Measurements from ENCODE around the gene MFN1. TPM values are rescaled to one million over a fixed set of nuclear protein-coding genes. Genes with fewer than 3 reads are reported as not detected.

The MFN1 gene
- total RNA-seq, 1 donor from 2014 or later = 53.1 TPM

DNA sequence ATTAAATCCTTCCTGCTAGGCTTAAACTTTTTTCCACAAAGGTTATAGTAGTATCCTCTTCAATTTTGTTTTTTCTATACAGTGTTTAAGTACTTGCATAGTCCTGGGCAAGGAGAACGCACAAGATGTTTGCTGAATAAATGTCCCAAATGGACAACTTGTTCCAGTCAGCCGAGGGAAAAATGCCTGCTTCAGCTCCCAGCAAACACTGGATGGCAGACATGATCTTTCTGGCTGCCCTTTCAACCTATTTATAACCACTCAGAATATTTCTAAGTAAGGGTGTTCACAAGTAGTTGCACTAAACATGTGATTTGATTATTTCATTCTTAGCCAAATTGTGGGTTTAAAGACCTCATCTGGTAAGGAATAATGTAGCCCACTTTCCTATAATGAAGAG lies 74.0 kb downstream of the MFN1 start:
- no peaks in the 10 kb centered on the region for H3K4me1 ChIP-seq (ENCODE audit: insufficient read depth, low read length)
- H3K27ac Mint-ChIP-seq (ENCODE audit: unreplicated experiment) = no peak overlapping the region
- no peak for DNase-seq (ENCODE audit: low read depth)

DNA sequence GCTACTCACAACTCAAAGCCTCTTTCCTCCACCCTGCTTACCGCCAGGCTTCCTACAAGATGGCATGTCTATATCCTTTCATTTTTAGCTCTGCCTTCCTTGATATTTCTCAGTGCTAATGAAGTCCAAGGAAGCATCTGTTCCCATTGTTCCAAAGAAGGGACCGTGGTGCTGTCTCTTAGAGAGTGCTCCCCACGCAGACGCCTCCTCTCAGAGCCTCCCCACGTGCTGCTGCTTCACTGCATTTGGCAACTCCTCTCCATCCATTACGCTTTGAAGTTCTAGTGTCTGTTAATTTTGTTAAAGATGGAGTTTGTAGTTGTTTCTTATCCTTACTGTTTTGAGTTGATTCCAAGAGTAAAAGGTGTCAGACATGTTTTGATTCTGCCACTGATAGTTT lies 77.6 kb downstream of the MFN1 start:
- no peak overlapping the region for H3K4me3 Mint-ChIP-seq (ENCODE audit: unreplicated experiment)
- H2AFZ ChIP-seq (ENCODE audit: low read depth, low read length) = no peak overlapping the region

More for the DNA sequence above, 74.0 kb downstream of the MFN1 start:
- no peak overlapping the region for H3K4me2 ChIP-seq (ENCODE audit: low read length)
- Mint-ChIP-seq H3K9me3 (ENCODE audit: unreplicated experiment) (no peaks in the 10 kb centered on the region), H3K27me3 (ENCODE audit: low read depth, unreplicated experiment) (no peaks in the 10 kb centered on the region), H3K4me3 (ENCODE audit: unreplicated experiment) (no peak overlapping the region), H3K4me1 (ENCODE audit: low read depth, unreplicated experiment) (peaks cover 4% of the 10 kb centered on the region), H3K36me3 (ENCODE audit: low read depth, unreplicated experiment) (peaks cover 27% of the 10 kb centered on the region)
- no peak overlapping the region for H3K4me3 ChIP-seq (ENCODE audit: insufficient read depth, low read depth, low read length)
- no peak for FAIRE-seq
- H4K20me1 ChIP-seq (ENCODE audit: insufficient read depth, low read length) = peaks cover 19% of the 10 kb centered on the region
- H3K79me2 ChIP-seq (ENCODE audit: insufficient read depth, low read length) = peaks cover 23% of the 10 kb centered on the region
- H3K27me3 ChIP-seq (ENCODE audit: insufficient read depth, low read length) = no peaks in the 10 kb centered on the region
- H3K36me3 ChIP-seq (ENCODE audit: insufficient read depth, low read length) = peaks cover 29% of the 10 kb centered on the region
- no peak overlapping the region for H3K9ac ChIP-seq (ENCODE audit: low read length)
- H2AFZ ChIP-seq (ENCODE audit: low read depth, low read length) = no peak overlapping the region
- no peak for TF ChIP-seq EZH2 (IDR thresholded peaks at IDR 0.05; ENCODE audit: insufficient read depth, low read length)
- TF ChIP-seq, protein P1, sequence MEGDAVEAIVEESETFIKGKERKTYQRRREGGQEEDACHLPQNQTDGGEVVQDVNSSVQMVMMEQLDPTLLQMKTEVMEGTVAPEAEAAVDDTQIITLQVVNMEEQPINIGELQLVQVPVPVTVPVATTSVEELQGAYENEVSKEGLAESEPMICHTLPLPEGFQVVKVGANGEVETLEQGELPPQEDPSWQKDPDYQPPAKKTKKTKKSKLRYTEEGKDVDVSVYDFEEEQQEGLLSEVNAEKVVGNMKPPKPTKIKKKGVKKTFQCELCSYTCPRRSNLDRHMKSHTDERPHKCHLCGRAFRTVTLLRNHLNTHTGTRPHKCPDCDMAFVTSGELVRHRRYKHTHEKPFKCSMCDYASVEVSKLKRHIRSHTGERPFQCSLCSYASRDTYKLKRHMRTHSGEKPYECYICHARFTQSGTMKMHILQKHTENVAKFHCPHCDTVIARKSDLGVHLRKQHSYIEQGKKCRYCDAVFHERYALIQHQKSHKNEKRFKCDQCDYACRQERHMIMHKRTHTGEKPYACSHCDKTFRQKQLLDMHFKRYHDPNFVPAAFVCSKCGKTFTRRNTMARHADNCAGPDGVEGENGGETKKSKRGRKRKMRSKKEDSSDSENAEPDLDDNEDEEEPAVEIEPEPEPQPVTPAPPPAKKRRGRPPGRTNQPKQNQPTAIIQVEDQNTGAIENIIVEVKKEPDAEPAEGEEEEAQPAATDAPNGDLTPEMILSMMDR (IDR thresholded peaks at IDR 0.05; ENCODE audit: insufficient read depth, low read depth, low read length) = peak; percentile 26
- no peaks in the 10 kb centered on the region for H3K9me3 ChIP-seq (ENCODE audit: insufficient read depth, low read depth, low read length)
- no peak overlapping the region for H3K27ac ChIP-seq (ENCODE audit: low read depth, low read length)

More for the DNA sequence above, 77.6 kb downstream of the MFN1 start:
- Mint-ChIP-seq H3K4me1 (ENCODE audit: low read depth, unreplicated experiment) (peaks cover 9% of the 10 kb centered on the region), H3K27ac (ENCODE audit: unreplicated experiment) (no peak overlapping the region), H3K27me3 (ENCODE audit: low read depth, unreplicated experiment) (no peaks in the 10 kb centered on the region), H3K36me3 (ENCODE audit: low read depth, unreplicated experiment) (peaks cover 21% of the 10 kb centered on the region), H3K9me3 (ENCODE audit: unreplicated experiment) (no peaks in the 10 kb centered on the region)
- Histone ChIP-seq H3K36me3 (ENCODE audit: insufficient read depth, low read length) (peaks cover 14% of the 10 kb centered on the region), H3K4me1 (ENCODE audit: insufficient read depth, low read length) (no peaks in the 10 kb centered on the region), H3K4me2 (ENCODE audit: low read length) (no peak overlapping the region), H3K27ac (ENCODE audit: low read depth, low read length) (no peak overlapping the region), H3K27me3 (ENCODE audit: insufficient read depth, low read length) (no peaks in the 10 kb centered on the region), H3K9me3 (ENCODE audit: insufficient read depth, low read depth, low read length) (no peaks in the 10 kb centered on the region), H4K20me1 (ENCODE audit: insufficient read depth, low read length) (peaks cover 52% of the 10 kb centered on the region), H3K9ac (ENCODE audit: low read length) (no peak overlapping the region), H3K79me2 (ENCODE audit: insufficient read depth, low read length) (peaks cover 58% of the 10 kb centered on the region), H3K4me3 (ENCODE audit: insufficient read depth, low read depth, low read length) (no peak overlapping the region)
- FAIRE-seq (no peak), DNase-seq (ENCODE audit: low read depth) (no peak)
- TF ChIP-seq EZH2 (IDR thresholded peaks at IDR 0.05; ENCODE audit: insufficient read depth, low read length) = no peak
- TF ChIP-seq, protein P1 (IDR thresholded peaks at IDR 0.05; ENCODE audit: insufficient read depth, low read depth, low read length) = no peak
